Trophoblast cell (in vitro differentiated cells and primary cell): ENCODE results near the gene KANSL1L.

Source experiments
- DNase-seq, 2 donors: peaks; one replicate each; pipeline ENCODE4 v3.0.0-alpha.2; 2016
- H2AFZ ChIP-seq: 2 replicates; pipeline ENCODE4 v1.6.1; 2013; ENCODE audit warnings: low read length, moderate library complexity, mild to moderate bottlenecking; ENCODE audit not compliant: insufficient read depth, poor library complexity
- H2AK5ac ChIP-seq: 2 replicates; pipeline ENCODE4 v1.6.1; 2013; ENCODE audit warnings: mild to moderate bottlenecking, low read length
- H2BK120ac ChIP-seq: 2 replicates; pipeline ENCODE4 v1.6.1; 2013; ENCODE audit warnings: low read length, mild to moderate bottlenecking, moderate library complexity; ENCODE audit not compliant: insufficient read depth, poor library complexity
- H2BK12ac ChIP-seq: 2 replicates; pipeline ENCODE4 v1.6.1; 2013; ENCODE audit warnings: mild to moderate bottlenecking, low read length, moderate library complexity
- H2BK5ac ChIP-seq: 2 replicates; pipeline ENCODE4 v1.6.1; 2013; ENCODE audit warnings: low read length, low read depth, moderate library complexity, mild to moderate bottlenecking; ENCODE audit not compliant: poor library complexity
- H3K14ac ChIP-seq: 2 replicates; pipeline ENCODE4 v1.6.1; 2013; ENCODE audit warnings: mild to moderate bottlenecking, low read length
- H3K18ac ChIP-seq: 2 replicates; pipeline ENCODE4 v1.6.1; 2013; ENCODE audit warnings: mild to moderate bottlenecking, low read length
- H3K23ac ChIP-seq: 2 replicates; pipeline ENCODE4 v1.6.1; 2013; ENCODE audit warnings: low read length
- H3K27ac ChIP-seq: 2 replicates; pipeline ENCODE4 v1.5.1; 2013; ENCODE audit warnings: low read depth, mild to moderate bottlenecking, inconsistent platforms, low read length, moderate library complexity
- H3K27me3 ChIP-seq: 2 replicates; pipeline ENCODE4 v1.6.1; 2013; ENCODE audit warnings: inconsistent platforms, mild to moderate bottlenecking, low read length, moderate library complexity; ENCODE audit not compliant: insufficient read depth
- H3K36me3 ChIP-seq, 2 experiments: 1 replicate in 1 of 2; 2 replicates in 1 of 2; pipeline ENCODE4 v1.6.1; 2013; ENCODE audit warnings: low read length in 2 of 2, mild to moderate bottlenecking in 2 of 2, moderate library complexity in 1 of 2; ENCODE audit not compliant: insufficient read depth in 2 of 2, control insufficient read depth in 1 of 2
- H3K4ac ChIP-seq: 2 replicates; pipeline ENCODE4 v1.6.1; 2013; ENCODE audit warnings: low read depth, mild to moderate bottlenecking, low read length, moderate library complexity
- H3K4me1 ChIP-seq, 2 experiments: 1 replicate in 1 of 2; 2 replicates in 1 of 2; pipeline ENCODE4 v1.6.1; 2013; ENCODE audit warnings: low read length in 2 of 2, mild to moderate bottlenecking in 2 of 2, moderate library complexity in 1 of 2; ENCODE audit not compliant: insufficient read depth in 2 of 2, control insufficient read depth in 1 of 2
- H3K4me2 ChIP-seq: 2 replicates; pipeline ENCODE4 v1.6.1; 2013; ENCODE audit warnings: inconsistent platforms, mild to moderate bottlenecking, low read length, moderate library complexity
- H3K4me3 ChIP-seq: 2 replicates; pipeline ENCODE4 v1.5.1; 2013; ENCODE audit warnings: mild to moderate bottlenecking, low read depth, low read length, inconsistent platforms
- H3K79me1 ChIP-seq: one replicate; pipeline ENCODE4 v1.6.1; 2013; ENCODE audit warnings: low read length
- H3K79me2 ChIP-seq: 2 replicates; pipeline ENCODE4 v1.6.1; 2013; ENCODE audit warnings: low read length, mild to moderate bottlenecking; ENCODE audit not compliant: control insufficient read depth, insufficient read depth, poor library complexity
- H3K9ac ChIP-seq: 2 replicates; pipeline ENCODE4 v1.6.1; 2013; ENCODE audit warnings: mild to moderate bottlenecking, low read length
- H3K9me3 ChIP-seq: 2 replicates; pipeline ENCODE4 v1.6.1; 2013; ENCODE audit warnings: low read depth, mild to moderate bottlenecking, control low read depth, inconsistent platforms, low read length; ENCODE audit not compliant: insufficient read depth
- H4K12ac ChIP-seq: 2 replicates; pipeline ENCODE4 v1.6.1; 2013; ENCODE audit warnings: low read depth, mild to moderate bottlenecking, low read length, moderate library complexity
- H4K8ac ChIP-seq: 2 replicates; pipeline ENCODE4 v1.6.1; 2013; ENCODE audit warnings: low read depth, mild to moderate bottlenecking, low read length, moderate library complexity
- H4K91ac ChIP-seq: one replicate; pipeline ENCODE4 v1.6.1; 2013; ENCODE audit warnings: low read depth, mild to moderate bottlenecking, low read length, moderate library complexity
- WGBS: extraction: QIAGEN DNeasy Blood & Tissue Kit; methylation state at CpG from one replicate; pipeline ENCODE4 v1.1.7; 2013; ENCODE audit warnings: missing lambda C conversion rate; ENCODE audit not compliant: insufficient read length, insufficient coverage; ENCODE audit errors: extremely low coverage; 5-methylcytosine and 5-hydroxymethylcytosine counted together

The KANSL1L gene

DNA sequence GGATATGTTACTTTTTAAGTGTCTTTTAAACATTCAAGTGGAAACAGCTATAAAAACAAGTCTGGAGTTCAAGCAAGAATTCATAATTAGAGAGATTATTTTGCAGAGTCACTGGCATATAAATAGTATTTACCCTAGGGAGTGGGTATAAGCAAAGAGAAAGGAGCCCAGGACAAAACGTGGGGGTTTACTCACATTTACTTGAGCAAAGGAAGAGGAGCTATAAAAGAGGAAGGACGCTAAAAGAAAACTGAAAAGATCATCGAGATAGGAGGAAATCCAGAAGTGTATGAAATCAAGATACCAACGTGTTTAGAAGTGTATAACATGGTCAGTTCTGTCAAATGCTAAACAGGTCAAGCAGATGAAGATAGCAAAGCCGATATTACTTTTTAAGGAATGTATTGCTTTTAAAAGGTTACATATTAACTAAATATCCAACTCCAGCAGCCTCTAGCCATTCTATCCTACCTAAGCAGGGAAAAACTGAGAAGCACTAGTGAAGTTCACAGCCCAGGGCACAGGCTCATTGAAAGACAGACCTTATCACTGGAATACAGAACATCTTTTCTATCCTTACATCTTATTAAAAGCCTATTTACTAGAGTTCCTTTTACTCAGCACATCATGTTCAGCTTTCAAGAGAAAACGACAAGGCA is 8.6 kb downstream of the KANSL1L start:
- Histone ChIP-seq H2BK120ac (no peak overlapping the region), H3K79me1 (no peaks in the 10 kb centered on the region), H2BK12ac (no peak overlapping the region), H4K12ac (no peak overlapping the region), H2AFZ (no peak overlapping the region), H3K36me3 (no peaks in the 10 kb centered on the region), H3K4ac (no peak overlapping the region), H3K4me1 (no peaks in the 10 kb centered on the region), H3K4me3 (no peak overlapping the region), H3K9me3 (no peaks in the 10 kb centered on the region), H4K8ac (no peak overlapping the region), H4K91ac (no peak overlapping the region), H3K79me2 (no peaks in the 10 kb centered on the region), H3K9ac (no peak overlapping the region), H2BK5ac (no peak overlapping the region), H3K4me2 (no peak overlapping the region), H3K23ac (no peak overlapping the region), H2AK5ac (no peak overlapping the region), H3K18ac (no peak overlapping the region), H3K27ac (no peak overlapping the region), H3K14ac (no peak overlapping the region), H3K27me3 (no peaks in the 10 kb centered on the region)
- no CpG with 5 or more reads among the region's 6 CpGs for WGBS
- no peak for DNase-seq

DNA sequence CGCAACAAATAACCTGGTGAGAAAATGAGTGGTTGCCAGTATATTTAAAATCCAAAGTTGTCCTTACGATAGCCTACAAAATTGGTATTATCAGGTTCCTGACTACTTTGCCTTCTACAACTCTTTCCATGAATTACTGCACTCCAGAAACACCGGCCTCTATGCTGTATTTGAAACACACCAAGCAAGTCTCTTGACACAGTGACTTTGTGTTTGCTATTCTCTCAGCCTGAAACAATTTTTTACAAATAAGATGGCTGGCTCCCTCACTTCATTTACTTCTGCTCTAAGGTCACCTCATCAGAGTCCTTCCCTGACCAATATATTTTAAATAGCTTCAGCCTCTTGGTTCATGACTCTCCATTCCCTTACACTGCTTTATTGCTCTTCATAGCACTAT is 12.2 kb downstream of the KANSL1L start:
- Histone ChIP-seq H3K4me1 (no peaks in the 10 kb centered on the region), H4K12ac (no peak overlapping the region), H2AK5ac (no peak overlapping the region), H3K14ac (no peak overlapping the region), H3K79me2 (no peaks in the 10 kb centered on the region), H4K8ac (no peak overlapping the region), H2BK120ac (no peak overlapping the region), H2BK12ac (no peak overlapping the region), H3K4ac (no peak overlapping the region), H2AFZ (no peak overlapping the region), H3K9me3 (no peaks in the 10 kb centered on the region), H2BK5ac (no peak overlapping the region), H3K18ac (no peak overlapping the region), H3K27ac (no peak overlapping the region), H3K23ac (no peak overlapping the region), H4K91ac (no peak overlapping the region), H3K9ac (no peak overlapping the region), H3K4me2 (no peak overlapping the region), H3K4me3 (no peak overlapping the region), H3K36me3 (peaks cover 2 to 3% of the 10 kb centered on the region in 2 experiments), H3K79me1 (no peaks in the 10 kb centered on the region), H3K27me3 (no peaks in the 10 kb centered on the region)
- WGBS: no CpG with 5 or more reads among the region's 3 CpGs
- no peak for DNase-seq

DNA sequence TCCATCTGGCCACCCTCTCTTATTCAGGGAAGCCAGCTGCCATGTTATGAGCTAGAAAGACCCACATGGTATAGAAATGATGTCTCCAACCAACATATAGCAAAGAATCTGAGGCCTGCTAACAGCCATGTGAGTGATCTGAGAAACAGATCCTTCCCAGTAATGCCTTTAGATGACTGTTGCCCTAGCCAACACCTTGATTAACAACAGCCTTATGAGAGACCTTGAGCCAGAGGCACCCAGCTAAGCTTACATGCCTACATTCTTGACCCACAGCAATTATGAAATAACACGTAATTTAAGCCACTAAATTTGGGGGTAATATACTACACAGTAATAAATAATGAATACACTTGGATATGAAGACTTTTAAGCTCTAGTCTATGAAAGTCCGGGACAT is 13.0 kb downstream of the KANSL1L start:
- Histone ChIP-seq H2BK12ac (no peak overlapping the region), H3K27me3 (no peaks in the 10 kb centered on the region), H3K9ac (no peak overlapping the region), H3K9me3 (no peaks in the 10 kb centered on the region), H3K4ac (no peak overlapping the region), H3K36me3 (peaks cover 3% of the 10 kb centered on the region in 2 experiments), H4K12ac (no peak overlapping the region), H2AFZ (no peak overlapping the region), H3K4me1 (no peaks in the 10 kb centered on the region), H2BK5ac (no peak overlapping the region), H4K8ac (no peak overlapping the region), H3K23ac (no peak overlapping the region), H3K79me1 (no peaks in the 10 kb centered on the region), H4K91ac (no peak overlapping the region), H3K18ac (no peak overlapping the region), H3K4me3 (no peak overlapping the region), H3K4me2 (no peak overlapping the region), H3K79me2 (no peaks in the 10 kb centered on the region), H2BK120ac (no peak overlapping the region), H3K27ac (no peak overlapping the region), H2AK5ac (no peak overlapping the region), H3K14ac (no peak overlapping the region)
- no CpG with 5 or more reads among the region's 2 CpGs for WGBS
- DNase-seq: no peak

DNA sequence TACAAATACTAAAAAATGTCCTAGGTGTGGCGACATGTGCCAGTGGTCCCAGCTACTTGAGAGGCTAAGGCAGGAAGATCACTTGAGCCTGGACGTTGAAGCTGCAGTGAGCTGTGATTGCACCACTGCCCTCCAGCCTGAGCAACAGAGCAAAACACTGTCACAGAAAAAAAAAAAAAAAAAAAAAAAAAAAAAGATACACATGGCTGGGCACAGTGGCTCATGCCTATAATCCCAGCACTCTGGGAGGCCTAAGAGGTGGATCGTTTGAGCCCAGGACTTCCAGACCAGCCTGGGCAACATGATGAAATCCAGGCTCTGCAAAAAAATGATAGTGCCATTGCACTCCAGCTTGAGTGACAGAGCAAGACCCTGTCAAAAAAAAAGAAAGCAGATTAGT is 13.7 kb downstream of the KANSL1L start:
- no peak for DNase-seq
- no peaks in the 10 kb centered on the region for H3K27me3 ChIP-seq
- H3K18ac ChIP-seq: no peak overlapping the region
- no peak overlapping the region for H2AK5ac ChIP-seq
- no peaks in the 10 kb centered on the region for H3K9me3 ChIP-seq
- H3K9ac ChIP-seq: no peak overlapping the region
- H3K36me3 ChIP-seq: peaks cover 3% of the 10 kb centered on the region in 2 experiments
- no peaks in the 10 kb centered on the region for H3K4me1 ChIP-seq
- no peak overlapping the region for H3K14ac ChIP-seq
- no peak overlapping the region for H3K4ac ChIP-seq
- H2BK12ac ChIP-seq: no peak overlapping the region
- no CpG with 5 or more reads among the region's 3 CpGs for WGBS
- H4K91ac ChIP-seq: no peak overlapping the region
- H2BK120ac ChIP-seq: no peak overlapping the region
- no peak overlapping the region for H2BK5ac ChIP-seq
- no peak overlapping the region for H3K4me3 ChIP-seq
- no peak overlapping the region for H3K23ac ChIP-seq
- no peak overlapping the region for H3K27ac ChIP-seq
- no peaks in the 10 kb centered on the region for H3K79me2 ChIP-seq
- no peak overlapping the region for H2AFZ ChIP-seq
- H4K8ac ChIP-seq: no peak overlapping the region
- H3K4me2 ChIP-seq: no peak overlapping the region
- H3K79me1 ChIP-seq: no peaks in the 10 kb centered on the region
- H4K12ac ChIP-seq: no peak overlapping the region
